ENCODE measurements around the gene SUMF2.

DNA sequence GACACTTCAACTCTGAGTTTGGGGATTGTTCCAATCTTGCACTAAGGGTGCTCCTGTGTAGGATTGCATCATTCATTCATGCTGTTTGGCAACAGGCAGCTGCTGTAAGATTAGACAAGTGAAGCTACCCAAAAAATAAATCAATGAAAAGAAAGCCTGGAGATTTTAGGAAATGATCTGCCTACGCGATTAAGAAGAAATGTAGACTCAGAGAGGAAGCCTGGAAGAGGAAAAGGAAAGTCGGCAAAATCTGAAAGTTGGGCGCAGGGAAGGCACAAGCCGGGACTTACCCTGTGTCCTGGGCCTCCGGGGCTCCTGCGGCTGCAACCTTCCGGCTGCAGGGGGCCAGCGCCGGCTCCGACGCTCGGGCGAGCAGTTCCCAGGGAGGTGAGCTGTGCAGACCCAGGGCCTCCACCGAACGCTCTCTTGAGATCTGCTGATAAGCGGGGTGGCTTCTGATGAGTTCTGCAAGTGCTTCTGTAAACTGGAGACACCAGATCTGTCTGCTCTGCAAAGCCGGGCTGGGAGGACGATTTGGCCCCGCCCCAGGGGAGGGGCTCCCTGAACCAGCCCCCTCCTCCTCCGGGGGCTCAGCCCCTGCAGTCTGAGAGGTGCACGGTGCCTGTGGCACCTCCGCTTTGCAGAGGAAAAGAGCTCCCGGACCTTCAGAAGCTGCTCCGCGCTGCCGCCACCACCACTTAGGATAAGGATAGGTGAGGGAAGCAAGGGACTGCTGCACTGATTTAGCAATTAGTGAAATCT lies 30.2 kb upstream of the SUMF2 start:
- no peak for TF ChIP-seq POLR2A (IDR thresholded peaks at IDR 0.05; ENCODE audit: low read depth, low read length)
- no peak for TF ChIP-seq SPI1 (IDR thresholded peaks at IDR 0.05; ENCODE audit: low read depth, low read length)
- 0 out of 2 replicates have a peak, but pooled peaks have one; percentile 41 for TF ChIP-seq POLR2AphosphoS5 (IDR thresholded peaks at IDR 0.05; ENCODE audit: low read depth, low read length)
- no peak for TF ChIP-seq PAX5 (IDR thresholded peaks at IDR 0.05; ENCODE audit: insufficient read depth, low read length, severe bottlenecking)

Measured in GM12891 (cell line).